ENCODE measurements around the gene GARS1. TPM values are rescaled to one million over a fixed set of nuclear protein-coding genes. Genes with fewer than 3 reads are reported as not detected.
"Not testable (repeated sequence)": the region's sequence is repeated elsewhere in the genome, so short reads cannot be mapped to it uniquely, and the experiment has no call there.

GARS1 gene
- total and polyA plus RNA-seq, 5 experiments from 2014 or later, result 64.4 to 130 (median 102) TPM

DNA sequence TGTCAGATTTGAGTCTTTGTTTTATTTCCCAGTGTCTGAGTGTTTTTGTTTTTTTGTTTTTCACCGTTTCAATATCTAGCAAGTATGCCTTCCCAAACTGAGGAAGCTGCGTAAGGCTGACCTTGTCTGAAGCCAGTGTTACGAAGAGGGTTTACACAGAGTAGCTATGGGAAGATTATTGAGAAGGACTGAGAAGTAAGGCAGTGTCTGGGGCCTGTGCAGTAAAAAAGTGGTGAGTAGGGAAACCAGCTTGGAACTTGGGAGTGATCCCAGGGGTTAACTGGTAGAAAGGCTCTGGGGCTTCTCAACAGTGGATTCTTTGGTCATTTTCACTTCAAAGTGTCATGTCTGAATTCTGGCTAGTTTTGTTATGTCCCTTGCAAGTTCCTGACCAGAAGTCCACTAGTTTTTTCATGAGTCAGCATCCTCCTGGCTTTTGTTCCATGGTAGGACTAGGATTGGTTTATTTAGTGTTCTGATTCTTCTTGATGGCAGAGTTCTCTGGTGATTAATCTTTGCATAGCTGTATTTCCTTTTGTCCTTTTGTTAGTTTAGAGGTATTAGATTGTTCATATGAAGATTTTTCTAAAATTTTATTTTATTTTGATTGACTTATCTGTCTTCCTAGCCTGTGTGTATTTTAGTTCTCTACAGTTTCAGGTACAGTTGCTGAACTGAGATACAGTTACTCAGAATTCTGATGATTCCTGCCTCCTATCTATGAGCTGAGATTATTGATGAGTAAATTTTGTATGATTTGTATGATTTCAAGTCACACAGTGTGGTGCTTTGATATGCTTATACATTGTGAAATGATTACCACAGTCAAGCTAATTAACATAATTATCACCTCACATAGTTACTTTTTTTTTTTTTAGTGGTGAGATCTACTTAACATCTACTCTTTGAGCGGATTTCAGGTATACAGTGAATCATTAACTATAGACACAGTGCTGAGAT is 19.0 kb downstream of the GARS1 start:
- no peak for ATAC-seq
- Mint-ChIP-seq H3K9me3 (no peaks in the 10 kb centered on the region), H3K27ac (peak overlapping the region in 9 of 10 donors; percentile 12 to 60 (median 42)), H3K36me3 (peaks cover 14 to 93% (median 35%) of the 10 kb centered on the region in 3 donors), H3K27me3 (no peaks in the 10 kb centered on the region), H3K4me1 (peaks cover 0 to 22% (median 7%) of the 10 kb centered on the region in 4 donors), H3K4me3 (no peak overlapping the region)
- POLR2A ChIA-PET, result interaction anchor here (1.0 kb wide), 1 partner anchor 20 kb away, joined by 3 read pairs; no protein-coding TSS in a partner anchor
- DNase-seq, result no peak

DNA sequence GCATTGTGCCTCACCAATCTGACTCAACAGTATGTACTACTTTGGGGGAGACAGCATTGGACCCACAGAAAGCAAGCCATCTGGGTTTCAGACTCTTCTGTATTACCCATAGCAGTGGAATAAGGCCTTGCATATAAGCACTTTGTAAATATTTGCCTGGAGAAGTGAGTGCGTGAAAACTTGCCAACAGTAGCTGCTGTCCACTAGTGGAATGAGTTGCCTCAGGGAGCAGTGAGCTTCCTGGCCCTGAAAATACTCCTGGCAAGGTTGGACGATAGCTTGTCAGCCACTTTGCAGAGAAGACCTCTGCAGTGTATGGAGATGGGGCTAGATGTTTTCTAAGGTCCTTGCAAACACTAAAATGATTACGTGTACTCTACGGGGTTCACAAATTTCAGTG is 21.6 kb downstream of the GARS1 start:
- Mint-ChIP-seq H3K27ac (no peak overlapping the region), H3K4me1 (peaks cover 0 to 15% (median 7%) of the 10 kb centered on the region in 4 donors), H3K4me3 (no peak overlapping the region), H3K36me3 (peaks cover 14 to 92% (median 36%) of the 10 kb centered on the region in 3 donors), H3K27me3 (no peaks in the 10 kb centered on the region), H3K9me3 (no peaks in the 10 kb centered on the region)
- POLR2A ChIA-PET, result no interaction called here
- ATAC-seq (no peak), DNase-seq (no peak)

- Mint-ChIP-seq H3K4me3 (no peak overlapping the region), H3K27ac (no peak overlapping the region), H3K36me3 (peaks cover 14 to 92% (median 37%) of the 10 kb centered on the region in 3 donors), H3K9me3 (no peaks in the 10 kb centered on the region), H3K4me1 (peaks cover 0 to 15% (median 7%) of the 10 kb centered on the region in 4 donors), H3K27me3 (no peaks in the 10 kb centered on the region)
- ATAC-seq (no peak), DNase-seq (no peak)
- POLR2A ChIA-PET, result interaction anchor here (0.5 kb wide), 1 partner anchor 269 kb away, joined by 3 read pairs; no protein-coding TSS in a partner anchor
Observed at GRCh38 chr7:30617359-30617758, 22.7 kb downstream of the GARS1 start.

DNA sequence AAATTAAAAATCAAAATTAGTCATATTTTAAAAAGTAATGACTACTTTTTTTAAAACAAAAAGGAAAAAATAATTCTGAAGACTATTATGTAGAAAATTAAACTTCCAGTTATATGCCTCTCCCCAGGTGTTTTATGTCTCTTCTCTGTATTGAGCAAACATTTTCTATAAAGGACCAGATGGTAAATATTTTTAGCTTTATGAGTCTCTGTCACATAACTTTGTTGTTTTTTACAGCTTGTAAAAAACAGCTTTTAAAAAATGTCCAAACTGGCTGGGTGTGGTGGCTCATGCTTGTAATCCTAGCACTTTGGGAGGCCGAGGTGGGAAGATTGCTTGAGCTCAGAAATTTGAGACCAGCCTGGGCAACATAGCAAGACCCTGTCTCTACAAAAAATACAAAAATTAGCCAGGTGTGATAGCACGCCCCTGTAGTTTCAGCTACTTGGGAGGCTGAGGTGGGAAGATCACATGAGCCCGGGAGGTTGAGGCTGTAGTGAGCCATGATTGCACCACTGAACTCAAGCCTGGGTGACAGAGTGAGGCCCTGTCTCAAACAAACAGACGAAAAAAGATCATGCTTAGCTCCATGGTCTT is 23.5 kb downstream of the GARS1 start:
- DNase-seq, result no peak
- ATAC-seq, result no peak
- H3K27me3 Mint-ChIP-seq, result no peaks in the 10 kb centered on the region
- POLR2A ChIA-PET, result no interaction called here
- no peaks in the 10 kb centered on the region for H3K9me3 Mint-ChIP-seq
- peaks cover 9 to 92% (median 36%) of the 10 kb centered on the region in 3 donors for H3K36me3 Mint-ChIP-seq
- peak overlapping the region in 1 of 10 donors; percentile 34 for H3K27ac Mint-ChIP-seq
- H3K4me3 Mint-ChIP-seq, result no peak overlapping the region
- H3K4me1 Mint-ChIP-seq, result peaks cover 0 to 10% (median 5%) of the 10 kb centered on the region in 4 donors

DNA sequence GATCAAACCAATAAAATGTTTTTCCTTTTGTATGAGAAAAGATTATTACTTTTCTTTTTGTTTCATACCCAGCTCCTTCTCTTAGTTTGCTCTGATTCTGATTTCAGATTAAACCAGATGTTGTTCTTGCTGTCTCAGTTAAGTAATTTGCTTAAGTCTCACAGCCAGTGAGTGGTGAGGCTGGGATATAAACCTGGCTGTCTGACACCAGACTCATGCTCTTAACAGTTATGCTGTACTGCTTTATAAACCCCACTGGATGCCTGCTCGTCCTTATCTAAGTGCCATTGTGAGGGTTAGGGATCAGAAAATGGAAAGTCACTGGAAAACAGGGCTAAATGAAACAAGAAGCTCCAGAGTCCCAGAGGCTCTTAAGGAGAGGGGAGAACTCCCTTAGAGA is 24.3 kb downstream of the GARS1 start:
- ATAC-seq (no peak), DNase-seq (no peak)
- no peaks in the 10 kb centered on the region for H3K9me3 Mint-ChIP-seq
- H3K4me3 Mint-ChIP-seq, result no peak overlapping the region
- no peaks in the 10 kb centered on the region for H3K27me3 Mint-ChIP-seq
- no peak overlapping the region for H3K27ac Mint-ChIP-seq
- POLR2A ChIA-PET, result no interaction called here
- peaks cover 9 to 92% (median 33%) of the 10 kb centered on the region in 3 donors for H3K36me3 Mint-ChIP-seq
- peaks cover 0 to 3% (median under 1%) of the 10 kb centered on the region in 4 donors for H3K4me1 Mint-ChIP-seq

DNA sequence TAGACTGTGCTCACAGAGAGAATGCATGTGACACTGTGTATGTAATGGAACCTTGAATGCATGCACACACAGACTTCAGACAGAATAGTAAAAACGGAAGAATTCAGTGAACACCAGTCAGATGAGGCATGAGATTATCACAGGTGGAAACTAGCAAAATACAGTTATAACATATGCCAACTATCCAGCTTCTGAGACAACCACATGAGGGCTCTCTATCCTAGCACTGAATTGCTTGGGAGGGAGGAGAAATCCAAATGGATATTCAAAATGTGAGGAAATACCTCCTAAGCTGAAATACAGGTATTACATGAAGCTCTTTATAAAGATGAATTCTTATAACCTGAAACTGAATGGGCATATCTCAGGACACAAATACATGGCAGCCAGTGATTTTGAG is 30.6 kb downstream of the GARS1 start:
- DNase-seq (no peak), ATAC-seq (no peak)
- Mint-ChIP-seq H3K4me3 (no peak overlapping the region), H3K9me3 (no peaks in the 10 kb centered on the region), H3K27me3 (no peaks in the 10 kb centered on the region), H3K4me1 (peaks cover 0 to 2% (median 1%) of the 10 kb centered on the region in 4 donors), H3K27ac (no peak overlapping the region), H3K36me3 (peaks cover 5 to 95% (median 31%) of the 10 kb centered on the region in 3 donors)
- POLR2A ChIA-PET, result no interaction called here

GRCh38 chr7:30627026-30627425 is 32.3 kb downstream of the GARS1 start:
- H3K36me3 Mint-ChIP-seq, result peaks cover 5 to 97% (median 31%) of the 10 kb centered on the region in 3 donors
- no peaks in the 10 kb centered on the region for H3K9me3 Mint-ChIP-seq
- H3K27ac Mint-ChIP-seq, result peak overlapping the region in 2 of 10 donors; percentile 31 to 57
- H3K4me3 Mint-ChIP-seq, result no peak overlapping the region
- POLR2A ChIA-PET, result no interaction called here
- ATAC-seq, result no peak
- DNase-seq, result no peak
- H3K27me3 Mint-ChIP-seq, result no peaks in the 10 kb centered on the region
- peaks cover 0 to 2% (median 1%) of the 10 kb centered on the region in 4 donors for H3K4me1 Mint-ChIP-seq

DNA sequence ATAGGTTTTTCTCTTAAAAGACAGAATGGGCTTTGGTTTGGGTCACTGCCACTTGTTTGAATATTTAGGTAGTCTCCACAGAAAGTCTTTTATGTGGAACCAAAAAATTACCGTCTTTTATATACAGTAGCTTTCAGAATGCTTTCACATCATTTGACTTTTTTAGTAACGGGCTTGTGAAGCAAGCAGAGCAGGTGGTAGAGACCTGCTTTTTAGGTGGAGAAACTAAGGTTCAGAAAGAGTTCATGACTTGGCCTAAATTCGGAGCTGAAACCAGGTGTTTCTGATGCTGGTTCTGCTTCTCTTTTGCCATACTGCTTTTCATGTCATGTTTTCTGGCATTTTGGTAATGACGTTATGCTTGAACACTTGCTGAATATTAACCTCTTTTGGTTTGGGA is 36.3 kb downstream of the GARS1 start:
- Mint-ChIP-seq H3K36me3 (peaks cover 18 to 98% (median 47%) of the 10 kb centered on the region in 3 donors), H3K4me1 (peaks cover 0 to 2% (median 1%) of the 10 kb centered on the region in 4 donors), H3K27me3 (no peaks in the 10 kb centered on the region), H3K4me3 (no peak overlapping the region), H3K27ac (no peak overlapping the region), H3K9me3 (no peaks in the 10 kb centered on the region)
- POLR2A ChIA-PET, result no interaction called here
- DNase-seq (no peak), ATAC-seq (no peak)

DNA sequence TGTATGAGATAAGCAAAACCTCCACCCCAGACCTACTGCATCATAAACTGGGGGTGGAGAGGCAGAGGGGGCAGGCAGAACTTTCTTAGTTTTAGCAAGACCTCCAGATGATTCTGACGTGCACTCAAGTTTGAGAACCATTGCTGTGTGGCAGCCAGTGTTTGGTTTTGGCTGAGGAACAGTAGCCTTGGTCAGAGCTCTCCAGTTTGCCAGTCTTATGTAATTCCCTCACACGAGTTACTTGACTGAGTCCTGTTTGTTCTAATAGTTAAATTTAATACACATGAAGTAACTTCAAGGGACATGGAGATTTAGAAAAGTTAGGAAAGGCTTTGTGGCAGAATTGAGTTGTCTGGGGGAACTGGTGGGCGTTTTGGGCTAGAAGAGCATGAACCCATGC is 38.5 kb downstream of the GARS1 start:
- no peak for ATAC-seq
- POLR2A ChIA-PET, result no interaction called here
- no peaks in the 10 kb centered on the region for H3K4me1 Mint-ChIP-seq
- DNase-seq, result no peak
- H3K36me3 Mint-ChIP-seq, result peaks cover 18 to 77% (median 46%) of the 10 kb centered on the region in 3 donors
- no peaks in the 10 kb centered on the region for H3K27me3 Mint-ChIP-seq
- H3K27ac Mint-ChIP-seq, result peak overlapping the region in 5 of 10 donors; percentile 37 to 79 (median 42)
- no peak overlapping the region for H3K4me3 Mint-ChIP-seq
- H3K9me3 Mint-ChIP-seq, result no peaks in the 10 kb centered on the region

DNA sequence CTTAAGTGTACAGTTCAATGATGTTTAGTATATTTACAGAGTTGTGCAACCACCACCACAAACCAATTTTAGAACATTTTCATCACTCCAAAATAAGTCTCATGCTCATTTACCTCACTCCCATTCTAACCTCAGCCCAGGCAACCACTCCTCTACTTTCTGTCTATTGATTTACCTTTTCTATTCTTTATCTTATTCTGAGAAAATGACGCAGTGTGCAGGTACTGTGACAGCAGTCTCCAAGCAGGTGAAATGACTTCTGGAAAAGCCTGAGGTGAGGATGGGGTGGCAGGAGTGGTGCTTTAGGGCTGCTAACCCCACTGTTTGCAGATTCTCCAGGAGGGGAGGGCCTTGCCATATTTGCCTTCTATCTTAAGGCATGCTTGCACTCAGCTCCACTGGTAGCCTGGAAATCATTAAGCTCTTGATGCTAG is 39.5 kb downstream of the GARS1 start:
- Mint-ChIP-seq H3K27ac (peak overlapping the region in 2 of 10 donors; percentile 1 to 19), H3K4me3 (no peak overlapping the region), H3K9me3 (no peaks in the 10 kb centered on the region), H3K36me3 (peaks cover 18 to 69% (median 41%) of the 10 kb centered on the region in 3 donors), H3K27me3 (no peaks in the 10 kb centered on the region), H3K4me1 (no peaks in the 10 kb centered on the region)
- POLR2A ChIA-PET, result no interaction called here
- DNase-seq (no peak), ATAC-seq (no peak)

DNA sequence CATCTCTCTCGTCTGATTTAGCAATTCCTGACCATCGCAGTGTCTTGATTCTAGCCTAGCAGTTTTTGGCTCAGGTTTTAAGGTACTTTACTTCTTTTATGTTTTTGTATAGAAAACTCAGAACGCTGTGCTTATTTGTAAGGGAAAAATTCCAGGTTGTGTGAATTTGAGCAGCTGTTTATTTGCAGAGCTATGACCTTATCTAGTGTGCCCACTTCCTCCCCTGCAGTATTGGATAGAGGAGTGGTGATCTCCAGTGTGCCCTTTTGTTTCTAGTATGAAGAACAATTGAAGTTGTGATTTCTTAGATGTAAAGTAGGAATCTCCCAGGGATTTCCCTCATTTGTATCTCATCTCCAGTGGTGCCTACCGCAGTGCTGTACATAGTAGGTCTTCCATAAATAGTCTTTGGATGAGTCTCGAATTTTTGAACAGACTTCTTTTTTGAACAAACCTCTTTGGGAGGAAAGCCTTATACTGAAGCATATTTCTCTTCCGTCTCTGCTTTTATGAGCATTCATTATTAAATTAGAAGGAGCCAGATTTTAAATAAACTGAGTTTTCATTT is 40.0 kb downstream of the GARS1 start:
- Mint-ChIP-seq H3K4me1 (no peaks in the 10 kb centered on the region), H3K9me3 (no peaks in the 10 kb centered on the region), H3K27ac (peak overlapping the region in 1 of 10 donors; percentile 19), H3K27me3 (no peaks in the 10 kb centered on the region), H3K36me3 (peaks cover 18 to 64% (median 40%) of the 10 kb centered on the region in 3 donors), H3K4me3 (no peak overlapping the region)
- no peak for DNase-seq
- ATAC-seq, result no peak
- POLR2A ChIA-PET, result no interaction called here

- Mint-ChIP-seq H3K9me3 (no peaks in the 10 kb centered on the region), H3K4me3 (no peak overlapping the region), H3K27ac (peak overlapping the region in 1 of 10 donors; percentile 19), H3K27me3 (no peaks in the 10 kb centered on the region), H3K4me1 (no peaks in the 10 kb centered on the region), H3K36me3 (peaks cover 18 to 53% (median 40%) of the 10 kb centered on the region in 3 donors)
- POLR2A ChIA-PET, result no interaction called here
- ATAC-seq (no peak), DNase-seq (no peak)
Observed at GRCh38 chr7:30635798-30636197, 41.1 kb downstream of the GARS1 start.

- POLR2A ChIA-PET, H3K27me3 Mint-ChIP-seq, H3K27ac Mint-ChIP-seq, H3K4me3 Mint-ChIP-seq, DNase-seq, ATAC-seq, H3K4me1 Mint-ChIP-seq, H3K9me3 Mint-ChIP-seq: not testable (repeated sequence)
- peaks cover 0 to 16% (median 14%) of the 10 kb centered on the region in 3 donors for H3K36me3 Mint-ChIP-seq
Observed at GRCh38 chr7:30642322-30642721, 47.6 kb downstream of the GARS1 start.

Measured in naive thymus-derived CD8-positive, alpha-beta T cell (primary cell).